NCI-H1092 treated with DMSO at 0.1 percent for 48 hours (cell line): ENCODE results near the gene TPCN2.
A peak's percentile ranks its signal among the peaks of the same experiment; 100 is the strongest.
"Not testable (repeated sequence)": the region's sequence is repeated elsewhere in the genome, so short reads cannot be mapped to it uniquely, and the experiment has no call there.

ENCODE experiments used
- DNase-seq: peaks from one replicate; lab custom pipeline; 2025; lab: John Stamatoyannopoulos, UW

The TPCN2 gene

DNA sequence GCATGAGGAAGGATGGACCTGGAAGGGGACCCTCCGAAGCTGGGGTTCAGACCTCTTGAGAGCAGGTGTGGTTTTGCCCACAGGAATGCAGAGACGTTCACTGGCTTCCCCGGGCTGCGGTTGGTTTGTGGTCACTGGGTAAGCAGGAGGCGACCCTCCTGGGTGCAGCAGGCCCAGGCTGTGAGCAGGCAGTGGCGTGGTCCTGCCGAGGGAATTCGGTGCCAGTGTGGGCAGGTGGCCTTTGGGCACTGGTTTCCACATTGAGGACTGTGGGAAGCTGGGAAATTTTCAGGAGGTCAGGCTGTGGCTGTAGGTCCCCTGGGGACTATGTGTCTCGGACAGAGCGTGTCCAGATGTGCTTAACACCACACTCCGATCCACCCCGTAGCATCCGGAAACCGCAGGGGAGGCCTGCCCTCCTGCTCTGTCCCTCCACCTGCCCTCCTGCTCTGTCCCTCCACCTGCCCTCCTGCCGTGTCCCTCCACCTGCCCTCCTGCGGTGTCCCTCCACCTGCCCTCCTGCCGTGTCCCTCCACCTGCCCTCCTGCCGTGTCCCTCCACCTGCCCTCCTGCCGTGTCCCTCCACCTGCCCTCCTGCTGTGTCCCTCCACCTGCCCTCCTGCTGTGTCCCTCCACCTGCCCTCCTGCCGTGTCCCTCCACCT is 27.5 kb downstream of the TPCN2 start:
- no peak for DNase-seq

DNA sequence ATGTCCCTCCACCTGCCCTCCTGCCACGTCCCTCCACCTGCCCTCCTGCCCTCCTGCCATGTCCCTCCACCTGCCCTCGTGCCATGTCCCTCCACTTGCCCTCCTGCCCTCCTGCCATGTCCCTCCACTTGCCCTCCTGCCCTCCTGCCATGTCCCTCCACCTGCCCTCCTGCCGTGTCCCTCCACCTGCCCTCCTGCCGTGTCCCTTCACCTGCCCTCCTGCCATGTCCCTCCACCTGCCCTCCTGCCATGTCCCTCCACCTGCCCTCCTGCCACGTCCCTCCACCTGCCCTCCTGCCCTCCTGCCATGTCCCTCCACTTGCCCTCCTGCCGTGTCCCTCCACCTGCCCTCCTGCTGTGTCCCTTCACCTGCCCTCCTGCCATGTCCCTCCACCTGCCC is 28.2 kb downstream of the TPCN2 start:
- DNase-seq: not testable (repeated sequence)

DNA sequence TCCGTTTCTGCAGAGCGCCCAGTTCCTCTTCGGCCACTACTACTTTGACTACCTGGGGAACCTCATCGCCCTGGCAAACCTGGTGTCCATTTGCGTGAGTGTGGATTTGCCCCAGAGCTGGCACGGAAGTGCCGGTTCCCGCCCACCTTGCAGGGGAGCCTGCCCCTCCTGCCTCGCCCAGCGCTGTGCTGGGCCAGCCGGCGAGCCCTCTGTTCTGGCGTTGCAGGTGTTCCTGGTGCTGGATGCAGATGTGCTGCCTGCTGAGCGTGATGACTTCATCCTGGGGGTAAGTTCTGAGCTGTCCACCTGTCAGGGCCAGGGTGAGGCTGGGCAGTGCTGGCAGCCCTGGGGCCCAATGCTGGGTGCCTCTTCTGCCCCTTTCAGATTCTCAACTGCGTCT is 29.8 kb downstream of the TPCN2 start:
- no peak for DNase-seq

DNA sequence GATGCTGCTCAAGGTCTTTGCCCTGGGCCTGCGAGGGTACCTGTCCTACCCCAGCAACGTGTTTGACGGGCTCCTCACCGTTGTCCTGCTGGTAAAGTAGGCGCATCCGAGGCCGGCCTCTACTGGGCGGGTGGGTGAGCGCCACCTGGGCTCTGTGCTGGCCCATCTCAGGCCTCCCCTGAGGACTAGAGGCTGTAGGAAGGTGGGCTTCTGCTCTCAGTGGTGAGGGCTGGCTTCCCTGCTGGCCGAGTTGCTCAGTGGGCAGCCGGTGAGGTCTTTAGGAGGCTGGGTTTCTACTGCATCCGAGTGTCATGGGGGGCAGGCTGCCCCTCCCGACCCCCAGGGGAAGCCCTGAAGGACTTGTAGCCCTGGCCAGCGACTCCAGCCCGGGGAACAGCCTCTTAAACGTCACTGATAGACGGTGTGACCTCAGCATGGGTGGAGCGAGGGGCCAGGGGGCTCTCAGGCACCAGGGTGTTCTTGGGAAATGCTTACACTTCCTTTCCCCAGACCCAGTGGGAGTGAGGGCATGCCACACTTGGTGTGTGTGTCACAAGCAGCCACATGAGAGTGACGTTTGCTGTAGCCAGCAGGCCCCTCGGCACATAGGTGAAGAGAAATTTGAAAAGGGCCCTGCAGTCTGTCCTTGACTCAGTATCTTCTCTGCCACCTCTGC is 30.3 kb downstream of the TPCN2 start:
- no peak for DNase-seq

DNA sequence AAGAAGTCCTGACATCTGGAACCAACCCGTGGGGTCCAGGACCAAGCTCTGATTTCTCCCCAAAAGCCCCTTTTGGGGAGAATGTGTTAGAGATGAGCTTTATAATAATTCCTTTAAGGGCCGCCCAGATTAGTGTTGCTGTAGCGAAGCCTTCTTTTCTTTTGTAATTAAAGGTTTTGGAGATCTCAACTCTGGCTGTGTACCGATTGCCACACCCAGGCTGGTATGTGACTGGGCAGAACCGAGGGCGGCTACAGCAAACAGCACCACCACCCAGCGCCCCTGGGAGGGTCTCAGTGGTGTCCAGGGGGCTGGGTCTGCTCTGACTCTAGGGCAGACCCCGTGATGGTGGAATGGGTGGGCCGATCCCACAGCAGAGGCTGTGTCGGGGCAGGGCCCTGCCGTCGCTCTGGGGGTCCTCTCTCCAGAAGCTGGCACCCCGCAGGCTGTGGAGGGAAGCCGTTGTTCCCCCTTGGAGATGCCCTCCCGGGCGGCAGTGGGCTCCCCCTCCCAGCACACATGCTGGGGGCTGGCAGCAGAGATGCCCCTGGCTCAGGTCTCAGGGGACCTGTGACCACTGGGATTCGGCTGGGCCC is 31.0 kb downstream of the TPCN2 start:
- DNase-seq: no peak

- no peak for DNase-seq
Observed at GRCh38 chr11:69080257-69080995, 31.7 kb downstream of the TPCN2 start.

DNA sequence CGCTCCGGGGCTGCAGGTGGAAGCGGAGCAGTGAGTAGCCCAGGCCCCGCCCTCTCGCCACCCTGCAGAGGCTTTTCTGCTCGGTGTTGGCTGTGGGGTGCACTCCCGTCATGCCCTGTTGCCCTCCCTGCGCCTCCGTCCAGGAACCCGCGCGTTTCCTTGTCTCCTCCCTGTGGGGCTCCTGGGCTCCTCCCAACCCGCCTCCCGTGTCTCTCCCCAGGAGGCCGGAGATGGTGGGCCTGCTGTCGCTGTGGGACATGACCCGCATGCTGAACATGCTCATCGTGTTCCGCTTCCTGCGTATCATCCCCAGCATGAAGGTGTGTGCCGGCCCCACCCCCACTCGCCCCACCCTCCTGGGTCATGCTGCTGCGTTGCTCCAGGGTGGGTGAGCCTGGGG is 32.4 kb downstream of the TPCN2 start:
- DNase-seq: no peak

DNA sequence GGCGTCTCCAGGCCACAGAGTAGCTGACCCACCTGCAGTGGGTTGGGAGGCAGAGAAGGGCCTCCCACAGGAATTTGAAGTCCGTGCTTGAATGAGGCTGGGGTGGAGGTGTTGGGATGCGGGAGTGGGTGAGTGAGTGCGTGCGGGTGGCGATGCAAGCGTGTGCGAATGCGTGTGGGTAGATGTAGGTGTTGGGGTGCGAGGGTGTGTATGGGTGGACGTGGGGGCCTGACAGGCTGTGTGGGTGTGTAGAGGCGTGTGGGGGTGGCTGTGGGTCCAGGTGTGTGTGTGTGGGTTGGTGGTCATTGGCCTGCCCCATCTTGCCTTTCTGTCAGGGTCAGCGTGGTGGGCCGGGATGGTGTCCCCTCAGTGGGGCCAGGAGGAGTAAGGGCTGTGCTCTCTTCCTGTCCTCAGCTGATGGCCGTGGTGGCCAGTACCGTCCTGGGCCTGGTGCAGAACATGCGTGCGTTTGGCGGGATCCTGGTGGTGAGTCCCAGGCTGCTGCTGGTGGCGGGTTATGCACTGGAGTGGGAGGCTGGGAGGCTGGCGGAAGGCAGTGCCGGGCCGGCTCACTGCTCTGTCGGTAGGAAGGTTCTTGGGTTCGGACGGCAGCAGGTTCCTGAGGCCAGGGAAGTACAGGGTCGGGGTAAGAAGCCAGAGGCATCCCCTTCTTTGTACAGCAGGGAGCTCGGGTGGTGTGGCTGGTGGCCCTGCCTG is 35.0 kb downstream of the TPCN2 start:
- no peak for DNase-seq

- DNase-seq: no peak
Observed at GRCh38 chr11:69084371-69084770, 35.6 kb downstream of the TPCN2 start.

DNA sequence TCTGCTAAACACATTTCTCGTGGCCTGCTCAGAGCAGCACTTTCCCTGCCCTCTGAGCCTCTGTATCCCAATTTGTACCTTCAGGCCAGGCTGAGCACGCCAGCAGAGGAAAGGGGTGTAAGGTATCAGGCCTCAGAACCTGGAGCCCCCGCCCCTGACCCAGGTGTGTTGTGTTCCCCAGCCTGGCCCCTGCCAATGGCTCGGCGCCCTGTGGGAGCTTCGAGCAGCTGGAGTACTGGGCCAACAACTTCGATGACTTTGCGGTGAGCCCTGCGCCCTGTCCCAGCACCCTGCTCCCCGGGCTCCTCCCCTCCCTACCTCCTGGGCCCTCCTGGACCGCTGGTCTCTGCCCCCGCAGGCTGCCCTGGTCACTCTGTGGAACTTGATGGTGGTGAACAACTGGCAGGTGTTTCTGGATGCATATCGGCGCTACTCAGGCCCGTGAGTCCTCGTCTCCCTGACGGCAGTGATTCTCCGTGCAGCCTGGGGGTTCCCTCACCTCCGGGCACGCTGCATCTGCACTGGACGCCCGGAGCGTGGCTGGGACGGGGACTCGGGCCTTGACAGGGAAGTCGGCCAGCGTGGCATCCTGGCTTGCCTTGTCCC is 36.9 kb downstream of the TPCN2 start:
- DNase-seq: no peak

DNA sequence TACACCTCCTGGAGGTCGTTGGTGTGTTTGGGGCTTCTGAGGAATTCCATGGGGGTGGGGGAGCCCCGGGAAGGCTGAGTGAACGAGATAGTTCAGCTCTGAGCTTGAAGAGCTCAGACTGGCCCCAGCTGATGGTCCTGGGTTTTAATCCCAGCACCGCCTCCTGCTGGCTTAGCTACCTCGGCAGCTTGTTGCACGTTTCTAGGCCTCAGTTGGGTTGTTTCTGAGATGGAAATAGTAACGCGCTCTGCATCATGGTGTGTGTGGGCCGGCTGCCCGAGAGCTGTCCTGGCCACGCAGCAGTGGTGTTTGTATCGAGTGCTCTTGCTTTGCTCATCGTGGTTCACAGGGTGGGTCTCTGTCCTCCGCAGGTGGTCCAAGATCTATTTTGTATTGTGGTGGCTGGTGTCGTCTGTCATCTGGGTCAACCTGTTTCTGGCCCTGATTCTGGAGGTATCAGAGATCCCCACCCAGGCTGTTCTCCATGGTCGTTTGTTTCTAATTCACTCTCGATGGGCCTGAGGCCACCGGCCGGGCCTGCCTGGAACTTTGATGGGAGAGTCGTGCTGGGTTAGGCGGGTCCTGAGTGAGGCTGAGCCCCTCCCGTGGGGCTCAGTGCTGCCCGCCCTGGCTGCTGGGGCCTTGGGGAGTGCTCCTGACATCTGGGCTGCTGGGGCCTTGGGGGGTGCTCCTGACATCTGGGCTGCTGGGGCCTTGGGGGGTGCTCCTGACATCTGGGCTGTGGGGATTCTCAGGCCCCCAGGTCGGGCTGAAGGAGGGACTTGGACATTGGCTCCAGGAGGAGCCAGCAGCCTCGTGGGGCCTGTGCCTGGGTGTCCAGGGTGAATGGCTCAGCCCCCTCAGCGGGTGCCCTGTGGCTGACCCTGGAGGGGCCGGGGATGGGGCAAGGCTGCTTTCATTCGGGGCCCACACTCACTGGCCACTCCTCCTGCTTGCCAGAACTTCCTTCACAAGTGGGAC is 37.7 kb downstream of the TPCN2 start:
- DNase-seq: no peak

GRCh38 chr11:69087133-69087524 is 38.4 kb downstream of the TPCN2 start:
- no peak for DNase-seq

GRCh38 chr11:69087811-69088210 is 39.1 kb downstream of the TPCN2 start:
- DNase-seq: no peak

DNA sequence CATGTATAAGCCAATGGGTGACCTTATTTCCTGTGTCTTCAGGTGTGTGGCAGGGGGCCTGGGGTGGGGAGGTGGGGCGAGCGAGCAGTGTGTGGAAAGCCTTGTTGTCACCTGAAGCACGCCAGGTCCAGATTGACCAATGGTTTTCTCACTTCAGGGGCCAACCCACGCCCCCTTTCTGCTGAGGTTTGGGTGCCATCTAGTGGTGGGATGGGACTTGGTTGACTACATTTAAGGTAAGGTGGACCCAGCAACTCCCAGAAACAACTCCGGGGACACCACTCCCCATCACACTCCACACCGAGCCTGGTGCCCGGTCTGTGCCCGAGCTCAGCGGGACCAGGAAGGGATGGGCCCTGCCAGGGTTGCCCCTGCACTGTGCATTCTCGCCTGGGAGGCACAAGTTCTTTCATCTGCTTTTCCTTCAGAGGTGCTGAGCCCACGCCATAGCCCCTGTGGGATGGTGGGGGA is 40.0 kb downstream of the TPCN2 start:
- DNase-seq: peak; percentile 43

DNA sequence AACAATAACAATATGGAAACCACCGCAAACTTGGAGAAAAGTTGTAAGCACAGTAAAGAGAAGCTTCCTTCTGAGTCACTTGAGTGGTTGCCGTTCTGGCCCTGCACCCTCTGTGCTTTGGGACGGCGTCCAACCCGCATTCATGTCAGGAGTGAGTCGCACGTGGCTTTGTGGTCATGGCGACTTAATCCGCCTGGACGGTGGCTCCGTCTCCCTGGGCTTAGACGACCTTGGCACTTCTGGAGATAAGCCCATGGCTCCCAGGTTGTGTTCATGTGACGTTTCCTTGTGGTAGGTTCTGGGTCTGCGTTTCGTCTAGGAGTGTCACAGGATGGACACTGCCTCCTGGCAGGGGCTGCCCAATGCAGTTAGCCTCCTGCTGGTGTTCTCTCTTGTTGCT is 40.5 kb downstream of the TPCN2 start:
- no peak for DNase-seq

DNA sequence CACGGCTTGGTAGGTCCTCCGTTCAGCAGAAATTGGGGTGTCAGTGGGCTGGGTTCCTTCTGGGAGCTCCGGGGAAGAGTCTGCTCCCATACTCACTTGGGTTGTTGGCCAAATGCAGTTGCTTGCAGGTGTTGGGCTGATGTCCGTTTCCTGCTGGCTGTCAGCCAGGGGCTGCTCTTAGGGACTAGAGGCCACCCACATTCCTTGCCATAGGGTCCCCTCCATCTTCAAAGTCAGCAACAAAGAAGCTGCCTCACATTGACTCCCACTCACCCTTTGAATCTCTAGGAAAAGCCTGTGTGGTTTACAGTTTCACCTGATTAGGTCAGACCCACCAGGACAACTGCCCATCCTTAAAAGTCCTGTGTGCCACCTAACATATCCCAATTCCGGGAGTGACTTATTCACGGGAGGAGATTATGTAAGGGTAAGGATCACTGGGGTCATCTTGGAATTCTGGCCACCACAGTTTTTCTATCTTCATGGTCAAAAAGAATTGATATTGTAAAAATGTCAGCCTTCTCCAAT is 43.0 kb downstream of the TPCN2 start:
- no peak for DNase-seq

- no peak for DNase-seq
Observed at GRCh38 chr11:69092263-69092662, 43.5 kb downstream of the TPCN2 start.

DNA sequence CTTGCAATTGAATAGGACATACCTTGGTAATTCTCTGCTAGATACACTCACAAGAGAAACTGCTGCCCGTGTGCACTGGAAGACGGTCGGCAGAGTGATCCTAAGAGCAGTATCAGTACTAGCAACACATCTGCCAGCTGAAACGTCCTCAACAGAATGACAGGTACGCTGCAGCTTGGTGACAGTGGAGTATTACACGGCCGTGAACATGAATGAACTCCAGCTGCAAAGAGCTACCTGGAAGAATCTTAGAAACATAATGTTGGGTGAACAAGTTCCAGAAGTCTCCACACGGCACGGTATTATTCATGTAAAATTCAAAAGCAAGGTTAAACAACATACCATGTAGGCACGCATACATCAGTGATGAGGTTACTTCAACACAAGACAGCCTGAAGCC is 44.4 kb downstream of the TPCN2 start:
- no peak for DNase-seq

GRCh38 chr11:69094111-69094914 is 45.6 kb downstream of the TPCN2 start:
- peak; percentile 26 for DNase-seq
